Parathyroid adenoma (tissue), 2 donors: ENCODE data around the gene CORT.
"Not testable (repeated sequence)": the region's sequence is repeated elsewhere in the genome, so short reads cannot be mapped to it uniquely, and the experiment has no call there.

Experiments
- H2AFZ ChIP-seq: fragments of 300-600 bp; sonication (generic); one replicate; pipeline ENCODE4 v1.7.0; 2017; ENCODE audit warnings: antibody characterized with exemption, mild to moderate bottlenecking
- H3K27ac ChIP-seq: fragments of 300-600 bp; sonication (generic); one replicate; pipeline ENCODE4 v1.7.0; 2017
- H3K27me3 ChIP-seq: fragments of 300-600 bp; sonication (generic); one replicate; pipeline ENCODE4 v1.7.0; 2017; ENCODE audit warnings: low read length; ENCODE audit not compliant: control insufficient read depth, insufficient read depth
- H3K36me3 ChIP-seq: fragments of 300-600 bp; sonication (generic); one replicate; pipeline ENCODE4 v1.7.0; 2017; ENCODE audit warnings: low read length; ENCODE audit not compliant: control insufficient read depth, insufficient read depth
- H3K4me1 ChIP-seq: fragments of 300-600 bp; sonication (generic); one replicate; pipeline ENCODE4 v1.7.0; 2017; ENCODE audit warnings: control low read depth
- H3K4me2 ChIP-seq: fragments of 300-600 bp; sonication (generic); one replicate; pipeline ENCODE4 v1.7.0; 2017; ENCODE audit warnings: low read length
- H3K4me3 ChIP-seq: fragments of 300-600 bp; sonication (generic); one replicate; pipeline ENCODE4 v1.7.0; 2017; ENCODE audit warnings: low read depth, low read length
- H3K79me2 ChIP-seq: fragments of 300-600 bp; sonication (generic); one replicate; pipeline ENCODE4 v1.7.0; 2017; ENCODE audit warnings: control low read depth
- H3K9ac ChIP-seq: fragments of 300-600 bp; sonication (generic); one replicate; pipeline ENCODE4 v1.7.0; 2017; ENCODE audit warnings: mild to moderate bottlenecking
- H3K9me3 ChIP-seq: fragments of 300-600 bp; sonication (generic); one replicate; pipeline ENCODE4 v1.7.0; 2017; ENCODE audit warnings: low read length; ENCODE audit not compliant: control insufficient read depth
- TF ChIP-seq, protein P1 (sequence below): fragments of 300-600 bp; sonication (generic); IDR thresholded peaks from one replicate; pipeline ENCODE4 v1.7.0; 2017; ENCODE audit warnings: antibody characterized with exemption, mild to moderate bottlenecking
- donor health status: primary hyperparathyroidism.

The CORT gene

DNA sequence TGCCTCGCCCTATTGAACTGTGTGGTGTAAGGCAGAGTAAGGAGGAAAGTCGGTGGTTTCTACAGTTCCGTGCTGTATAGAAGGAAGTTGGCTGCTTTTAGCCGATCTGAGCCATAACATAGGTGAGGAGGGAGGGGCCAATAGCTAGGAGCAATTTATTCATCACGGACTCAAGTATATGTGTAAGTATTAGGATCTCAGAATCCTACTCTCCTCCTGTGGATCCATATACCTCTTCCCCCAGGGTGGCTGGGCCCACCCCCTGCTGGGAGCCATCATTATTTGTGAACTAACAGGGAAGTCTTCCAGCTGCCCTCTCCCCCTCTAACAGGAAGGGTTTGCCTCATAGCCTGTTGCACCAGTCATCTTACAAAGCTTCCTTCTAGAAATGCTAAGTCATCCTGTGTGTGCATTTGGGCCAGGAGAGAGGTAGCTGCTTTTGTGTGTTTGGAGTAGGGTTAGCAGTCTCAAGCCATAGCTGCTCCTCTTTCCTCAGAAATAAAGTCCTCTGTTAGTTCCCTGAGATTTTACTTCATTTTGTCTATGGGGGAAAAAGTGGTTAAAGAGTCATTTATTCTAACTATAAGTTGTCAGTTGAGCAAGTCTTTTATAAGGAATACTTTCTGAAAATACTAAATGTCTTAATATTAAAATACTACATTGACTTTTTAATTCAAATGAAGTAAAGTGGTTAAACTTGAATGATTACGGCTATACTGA is 34.5 kb upstream of the CORT start:
- Histone ChIP-seq H3K4me2 (no peak overlapping the region), H2AFZ (no peak overlapping the region), H3K36me3 (no peaks in the 10 kb centered on the region), H3K4me3 (no peak overlapping the region), H3K9me3 (no peaks in the 10 kb centered on the region), H3K27me3 (no peaks in the 10 kb centered on the region), H3K9ac (no peak overlapping the region), H3K4me1 (no peaks in the 10 kb centered on the region), H3K27ac (no peak overlapping the region), H3K79me2 (no peaks in the 10 kb centered on the region)
- TF ChIP-seq, protein P1, sequence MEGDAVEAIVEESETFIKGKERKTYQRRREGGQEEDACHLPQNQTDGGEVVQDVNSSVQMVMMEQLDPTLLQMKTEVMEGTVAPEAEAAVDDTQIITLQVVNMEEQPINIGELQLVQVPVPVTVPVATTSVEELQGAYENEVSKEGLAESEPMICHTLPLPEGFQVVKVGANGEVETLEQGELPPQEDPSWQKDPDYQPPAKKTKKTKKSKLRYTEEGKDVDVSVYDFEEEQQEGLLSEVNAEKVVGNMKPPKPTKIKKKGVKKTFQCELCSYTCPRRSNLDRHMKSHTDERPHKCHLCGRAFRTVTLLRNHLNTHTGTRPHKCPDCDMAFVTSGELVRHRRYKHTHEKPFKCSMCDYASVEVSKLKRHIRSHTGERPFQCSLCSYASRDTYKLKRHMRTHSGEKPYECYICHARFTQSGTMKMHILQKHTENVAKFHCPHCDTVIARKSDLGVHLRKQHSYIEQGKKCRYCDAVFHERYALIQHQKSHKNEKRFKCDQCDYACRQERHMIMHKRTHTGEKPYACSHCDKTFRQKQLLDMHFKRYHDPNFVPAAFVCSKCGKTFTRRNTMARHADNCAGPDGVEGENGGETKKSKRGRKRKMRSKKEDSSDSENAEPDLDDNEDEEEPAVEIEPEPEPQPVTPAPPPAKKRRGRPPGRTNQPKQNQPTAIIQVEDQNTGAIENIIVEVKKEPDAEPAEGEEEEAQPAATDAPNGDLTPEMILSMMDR: no peak

DNA sequence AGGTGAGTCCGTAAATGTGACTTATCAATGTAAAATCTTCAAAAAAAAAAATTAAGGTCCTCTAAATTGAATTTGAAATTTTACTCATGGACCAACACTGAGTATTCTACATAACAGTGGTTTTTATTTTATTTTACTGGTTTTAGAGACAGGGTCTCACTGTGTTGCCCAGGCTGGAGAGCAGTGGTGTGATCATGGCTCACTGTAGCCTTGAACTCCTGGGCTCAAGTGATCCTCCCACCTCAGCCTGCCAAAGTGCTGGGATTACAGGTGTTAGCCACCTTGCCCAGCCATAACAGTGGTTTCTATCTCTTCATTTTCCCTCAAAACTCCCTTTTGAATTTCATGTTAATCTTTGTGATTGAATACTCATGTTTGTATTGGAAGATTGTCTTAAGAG is 33.9 kb upstream of the CORT start:
- H3K36me3 ChIP-seq, H3K4me1 ChIP-seq, H3K9ac ChIP-seq, H3K4me2 ChIP-seq, H3K27me3 ChIP-seq, H3K27ac ChIP-seq, H3K79me2 ChIP-seq, H3K4me3 ChIP-seq, H2AFZ ChIP-seq, H3K9me3 ChIP-seq: not testable (repeated sequence)

DNA sequence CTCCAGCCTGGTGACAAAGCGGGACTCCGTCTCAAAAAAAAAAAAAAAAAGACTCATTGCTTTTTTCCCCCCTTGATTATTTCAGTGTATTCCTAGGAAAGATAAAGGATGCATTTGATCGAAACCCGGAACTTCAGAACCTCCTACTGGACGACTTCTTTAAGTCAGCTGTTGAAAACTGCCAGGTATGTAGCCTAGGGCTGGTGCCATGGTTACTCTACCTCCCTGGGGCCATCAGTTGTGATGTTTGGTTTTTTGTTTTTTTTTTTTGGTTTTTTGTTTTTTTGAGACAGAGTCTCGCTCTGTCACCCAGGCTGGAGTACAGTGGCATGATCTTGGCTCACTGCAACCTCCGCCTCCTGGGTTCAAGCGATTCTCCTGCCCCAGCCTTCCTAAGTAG is 31.1 kb upstream of the CORT start:
- not testable (repeated sequence) for H3K4me2 ChIP-seq, H2AFZ ChIP-seq, H3K27me3 ChIP-seq, H3K4me3 ChIP-seq, H3K4me1 ChIP-seq, H3K36me3 ChIP-seq, H3K79me2 ChIP-seq, H3K27ac ChIP-seq, H3K9me3 ChIP-seq, H3K9ac ChIP-seq

DNA sequence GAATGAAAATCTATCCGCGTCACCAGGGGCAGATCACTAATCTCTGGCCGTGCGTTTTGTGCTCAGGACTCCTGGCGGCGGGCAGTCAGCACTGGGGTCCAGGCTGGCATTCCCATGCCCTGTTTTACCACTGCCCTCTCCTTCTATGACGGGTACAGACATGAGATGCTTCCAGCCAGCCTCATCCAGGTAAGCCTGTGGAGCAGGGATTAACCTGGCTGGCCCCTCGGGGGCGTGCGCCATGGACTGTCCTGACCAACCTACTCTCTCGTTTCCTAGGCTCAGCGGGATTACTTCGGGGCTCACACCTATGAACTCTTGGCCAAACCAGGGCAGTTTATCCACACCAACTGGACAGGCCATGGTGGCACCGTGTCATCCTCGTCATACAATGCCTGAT is 30.5 kb upstream of the CORT start:
- no peak overlapping the region for H2AFZ ChIP-seq
- H3K4me1 ChIP-seq: no peaks in the 10 kb centered on the region
- H3K9ac ChIP-seq: no peak overlapping the region
- no peaks in the 10 kb centered on the region for H3K36me3 ChIP-seq
- no peaks in the 10 kb centered on the region for H3K27me3 ChIP-seq
- TF ChIP-seq, protein P1: no peak
- H3K4me3 ChIP-seq: no peak overlapping the region
- no peak overlapping the region for H3K27ac ChIP-seq
- H3K79me2 ChIP-seq: no peaks in the 10 kb centered on the region
- H3K4me2 ChIP-seq: no peak overlapping the region
- H3K9me3 ChIP-seq: no peaks in the 10 kb centered on the region

DNA sequence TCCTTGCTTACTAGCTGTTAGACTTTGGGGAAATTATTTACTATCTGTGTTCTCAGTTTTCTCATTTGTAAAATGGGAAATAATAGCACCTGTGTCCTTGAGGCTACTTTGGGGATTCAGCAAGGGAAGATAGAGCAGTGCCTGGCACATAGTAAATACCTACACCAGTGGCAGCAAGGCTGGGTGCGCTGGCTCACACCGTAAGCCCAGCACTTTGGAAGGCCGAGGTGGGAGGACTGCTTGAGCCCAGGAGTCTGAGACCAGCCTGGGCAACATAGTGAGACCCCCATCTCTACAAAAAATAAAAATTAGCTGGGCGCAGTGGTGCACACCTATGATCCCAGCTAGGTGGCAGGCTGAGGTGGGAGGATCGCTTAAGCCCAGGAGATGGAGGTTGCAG is 28.2 kb upstream of the CORT start:
- Histone ChIP-seq H3K4me3 (no peak overlapping the region), H3K27ac (no peak overlapping the region), H3K79me2 (no peaks in the 10 kb centered on the region), H3K27me3 (no peaks in the 10 kb centered on the region), H3K4me1 (no peaks in the 10 kb centered on the region), H3K9me3 (no peaks in the 10 kb centered on the region), H3K9ac (no peak overlapping the region), H3K4me2 (no peak overlapping the region), H2AFZ (no peak overlapping the region), H3K36me3 (no peaks in the 10 kb centered on the region)
- TF ChIP-seq, protein P1: no peak

DNA sequence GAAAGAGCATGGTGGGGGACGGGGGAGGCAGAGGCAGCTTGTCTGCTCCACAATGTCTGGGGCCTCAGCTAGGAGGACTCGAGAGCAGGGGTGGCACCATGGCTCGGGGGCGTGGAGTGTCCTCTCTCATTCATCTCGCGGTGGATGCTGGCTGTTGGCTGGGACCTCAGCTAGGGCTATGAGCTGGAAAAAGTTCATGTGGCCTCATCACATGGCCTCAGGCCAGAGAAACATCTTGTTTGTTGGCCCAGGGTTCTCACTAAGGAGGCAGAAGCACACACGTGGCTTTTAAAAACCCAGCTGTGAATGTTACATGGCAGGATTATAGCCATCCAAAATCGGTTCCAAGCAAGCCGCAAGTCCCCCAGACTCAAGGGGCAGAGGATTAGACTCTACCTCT is 25.8 kb upstream of the CORT start:
- TF ChIP-seq, protein P1: no peak
- Histone ChIP-seq H3K27me3 (no peaks in the 10 kb centered on the region), H3K4me3 (no peak overlapping the region), H2AFZ (no peak overlapping the region), H3K36me3 (no peaks in the 10 kb centered on the region), H3K4me2 (no peak overlapping the region), H3K27ac (no peak overlapping the region), H3K79me2 (no peaks in the 10 kb centered on the region), H3K4me1 (no peaks in the 10 kb centered on the region), H3K9me3 (no peaks in the 10 kb centered on the region), H3K9ac (no peak overlapping the region)
